H1 (cell line): ENCODE measurements around the gene SNRNP40. TPM values are rescaled to one million over a fixed set of nuclear protein-coding genes. Genes with fewer than 3 reads are reported as not detected.

Experiments
- CTBP2 ChIP-seq: IDR thresholded peaks from 2 replicates; pipeline ENCODE4 v1.7.0; 2011; ENCODE audit warnings: borderline replicate concordance, mild to moderate bottlenecking, moderate library complexity, mixed read lengths, low read length; ENCODE audit not compliant: insufficient read depth, insufficient read length
- polyA plus RNA-seq, 7 experiments: library from polyadenylated mRNA; depleted of rRNA in 3 of 7; stranded (reverse) in 5 of 7; unstranded in 2 of 7; fragments of >200 nt in 5 of 7; fragments of 200-250 nt in 2 of 7; gene quantifications; 1 replicate in 5 of 7; 2 replicates in 1 of 7; 4 replicates in 1 of 7; pipeline versions ENCODE4 v1.2.1 to v1.2.3, GENCODE V29; 2011 to 2013; ENCODE audit warnings: missing spikeins in 2 of 7, mixed read lengths in 2 of 7
- total RNA-seq: library from RNA; stranded (reverse); fragmentation: NEBNext Ultra II Directional; extraction: Animal tissue kit (Norgen Biotek cat#: 25700); gene quantifications from 2 replicates; pipeline ENCODE4 v1.2.1, GENCODE V29; 2021

Gene SNRNP40
- total and polyA plus RNA-seq, 2 of the 8 experiments (the other 6 are each of a cell fraction or from before 2014, with no cell fraction given), result 97.4 to 113 TPM

- TF ChIP-seq CTBP2, result no peak
Observed at GRCh38 chr1:31299365-31299764, 2.8 kb upstream of the SNRNP40 start (continued).
